ENCODE measurements around the gene CIB1.
"Not testable (repeated sequence)": the region's sequence is repeated elsewhere in the genome, so short reads cannot be mapped to it uniquely, and the experiment has no call there.

Gene CIB1

DNA sequence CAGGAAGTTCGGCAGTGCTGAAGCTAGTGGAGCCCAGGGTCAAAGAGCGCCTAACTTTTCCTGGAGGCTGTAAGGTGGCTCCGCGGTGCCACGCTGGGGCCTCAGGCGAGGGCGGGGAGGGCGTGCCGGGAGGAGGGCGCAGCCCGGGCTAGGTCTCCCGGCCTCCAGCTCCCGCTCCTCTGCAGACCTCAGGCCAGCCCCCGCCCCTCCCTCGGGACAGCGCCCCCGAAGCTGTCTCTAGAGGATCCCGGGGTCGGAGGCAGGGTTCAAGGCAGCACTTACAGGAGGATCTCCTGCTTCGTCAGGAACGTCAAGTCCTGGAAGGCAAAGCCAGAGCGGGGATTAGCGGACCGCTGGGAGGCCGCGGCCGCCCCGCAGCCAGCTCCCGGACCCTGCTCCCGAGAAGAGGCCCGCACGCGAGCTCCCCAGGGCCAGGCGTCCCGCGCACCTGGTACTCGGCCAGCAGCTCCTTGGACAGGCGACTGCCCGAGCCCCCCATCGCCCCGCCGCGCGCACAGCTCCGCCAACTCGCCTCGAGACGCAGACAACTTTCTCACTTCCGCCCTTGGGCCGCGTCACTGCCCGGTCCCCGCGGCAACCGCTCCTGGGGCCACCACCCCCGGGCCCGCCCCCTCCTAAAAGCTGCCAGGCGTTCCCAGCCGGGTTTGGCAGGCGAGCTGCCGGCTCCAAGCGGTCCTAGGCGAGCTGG lies at the start of gene CIB1:
Gene CIB1 (minus strand): TSS at position 555 of the 709 bp plus-strand sequence. CDS start 56 bp downstream, at position 499.
- DNase-seq = peak; percentile 60

DNA sequence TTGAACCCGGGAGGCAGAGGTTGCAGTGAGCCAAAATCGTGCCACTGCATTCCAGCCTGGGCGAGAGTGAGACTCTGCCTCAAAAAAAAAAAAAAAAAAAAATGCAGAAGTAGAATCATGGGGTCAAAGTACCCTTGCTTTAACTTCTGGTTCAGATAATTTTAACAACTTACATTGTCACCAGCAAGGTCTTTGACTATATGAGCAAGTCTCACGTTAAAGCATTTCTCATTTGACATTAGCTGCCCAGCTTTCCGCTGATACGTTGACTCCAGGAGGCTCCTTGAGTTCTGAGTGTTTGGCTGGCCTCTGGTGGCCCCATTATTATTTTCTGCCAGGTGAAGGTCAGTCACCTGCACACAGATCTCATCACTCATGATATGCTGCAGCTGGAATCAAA lies 47.9 kb upstream of the CIB1 start:
- not testable (repeated sequence) for DNase-seq

DNA sequence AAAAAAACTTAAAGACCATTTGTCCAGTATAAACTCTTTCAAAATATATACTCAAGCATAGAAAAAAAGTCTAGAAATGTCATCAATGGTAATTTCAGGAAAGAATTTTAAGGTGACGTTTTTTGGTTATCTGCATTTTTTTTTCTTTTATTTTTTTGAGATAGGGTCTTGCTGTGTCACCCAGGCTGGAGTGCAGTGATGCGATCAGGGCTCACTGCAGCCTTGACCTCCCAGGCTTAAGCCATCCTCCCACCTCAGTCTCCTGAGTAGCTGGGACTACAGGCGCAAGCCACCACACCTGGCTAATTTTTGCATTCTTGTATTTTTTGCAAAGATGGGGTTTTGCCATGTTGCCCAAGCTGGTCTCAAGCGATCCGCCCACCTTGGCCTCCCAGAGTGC lies 47.0 kb upstream of the CIB1 start:
- not testable (repeated sequence) for DNase-seq

DNA sequence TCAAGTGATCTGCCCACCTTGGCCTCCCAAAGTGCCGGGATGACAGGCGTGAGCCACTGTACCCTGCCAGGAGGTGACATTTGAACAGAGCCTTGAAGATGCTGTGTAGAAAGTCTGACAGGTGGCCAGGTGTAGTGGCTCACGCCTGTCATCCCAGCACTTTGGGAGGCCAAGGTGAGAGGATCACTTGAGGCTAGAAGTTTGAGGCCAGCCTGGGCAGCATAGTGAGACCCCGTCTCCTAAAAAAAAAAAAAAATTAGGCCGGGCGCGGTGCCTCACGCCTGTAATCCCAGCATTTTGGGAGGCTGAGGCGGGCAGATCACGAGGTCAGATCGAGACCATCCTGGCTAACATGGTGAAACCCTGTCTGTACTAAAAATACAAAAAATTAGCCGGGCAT lies 44.7 kb upstream of the CIB1 start:
- not testable (repeated sequence) for DNase-seq

DNA sequence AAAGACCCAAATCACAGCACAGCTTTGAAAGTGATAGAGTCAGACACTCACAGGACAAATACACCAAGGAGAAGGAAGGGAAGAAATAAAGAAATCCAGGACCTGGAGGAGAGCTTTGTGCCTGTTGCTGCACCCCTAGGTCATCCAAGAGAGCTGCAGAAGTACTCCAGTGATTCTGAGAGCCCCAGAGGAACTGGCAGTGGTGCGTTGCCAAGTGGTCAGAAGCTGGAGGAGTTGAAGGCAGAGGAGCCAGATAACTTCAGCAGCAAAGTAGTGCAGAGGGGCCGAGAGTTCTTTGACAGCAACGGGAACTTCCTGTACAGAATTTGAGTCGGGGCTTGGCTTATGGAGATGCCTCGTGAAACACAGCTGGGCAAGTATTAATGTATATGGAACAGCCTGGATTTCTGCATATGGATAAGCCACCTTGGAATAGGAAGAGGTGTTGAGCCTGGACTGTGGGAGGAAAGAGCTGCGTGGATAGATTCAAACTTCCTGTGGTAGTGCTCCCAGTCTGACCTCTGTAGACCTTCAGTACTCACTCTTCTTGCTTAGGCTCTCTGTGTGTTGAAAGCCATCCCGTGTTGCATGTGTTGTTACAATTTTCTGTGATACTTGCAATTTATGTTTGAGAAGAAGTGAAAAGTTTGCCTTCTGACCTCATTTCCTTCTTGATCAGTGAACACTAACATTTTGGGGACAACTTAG lies 37.9 kb upstream of the CIB1 start:
- no peak for DNase-seq

DNA sequence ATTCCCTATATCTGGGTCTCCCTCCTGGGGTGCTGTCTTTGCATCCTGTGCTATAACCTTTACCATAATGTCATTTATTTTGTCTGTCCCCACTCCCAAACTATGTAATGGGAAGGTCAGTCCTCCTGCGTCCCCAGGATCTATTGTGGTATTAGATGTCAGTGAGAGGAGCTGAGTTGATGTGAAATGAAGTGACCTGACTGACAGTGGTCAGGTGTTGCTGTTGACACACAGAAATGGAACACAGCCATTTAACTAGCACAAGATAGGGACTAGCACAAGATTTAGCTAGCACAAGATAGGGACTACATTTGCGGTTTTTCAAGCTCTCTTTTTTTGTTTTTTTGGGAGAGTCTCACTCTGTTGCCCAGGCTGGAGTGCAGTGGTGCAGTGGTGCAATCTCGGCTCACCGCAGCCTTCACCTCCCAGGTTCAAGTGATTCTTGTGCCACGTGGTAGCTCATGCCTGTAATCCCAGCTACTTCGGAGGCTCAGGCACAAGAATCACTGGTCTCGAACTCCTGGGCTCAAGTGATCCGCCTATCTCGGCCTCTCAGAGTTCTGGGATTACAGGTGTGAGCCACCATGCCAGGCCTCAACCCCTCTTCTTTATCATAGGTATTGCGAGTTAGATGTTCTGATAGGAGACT lies 36.9 kb upstream of the CIB1 start:
- DNase-seq = no peak

DNA sequence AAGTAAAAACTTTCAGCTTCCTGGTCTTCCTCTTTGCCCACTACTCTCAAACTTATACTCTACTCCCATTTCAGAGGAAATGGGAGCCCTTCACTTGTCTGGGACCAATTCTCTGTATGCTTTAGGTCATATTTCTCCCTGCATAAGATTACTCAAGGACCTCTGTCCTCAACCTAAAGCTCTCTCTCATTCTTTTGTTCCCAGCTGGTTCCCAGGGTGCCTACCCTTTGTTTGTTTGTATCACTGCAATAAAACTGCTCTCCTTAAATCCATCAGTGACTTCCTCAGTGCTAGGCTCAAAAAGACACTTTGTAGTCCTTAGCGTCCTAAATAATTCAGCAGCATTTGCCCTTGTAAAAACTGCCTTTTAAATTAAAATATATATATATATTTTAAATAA lies 34.7 kb upstream of the CIB1 start:
- no peak for DNase-seq

DNA sequence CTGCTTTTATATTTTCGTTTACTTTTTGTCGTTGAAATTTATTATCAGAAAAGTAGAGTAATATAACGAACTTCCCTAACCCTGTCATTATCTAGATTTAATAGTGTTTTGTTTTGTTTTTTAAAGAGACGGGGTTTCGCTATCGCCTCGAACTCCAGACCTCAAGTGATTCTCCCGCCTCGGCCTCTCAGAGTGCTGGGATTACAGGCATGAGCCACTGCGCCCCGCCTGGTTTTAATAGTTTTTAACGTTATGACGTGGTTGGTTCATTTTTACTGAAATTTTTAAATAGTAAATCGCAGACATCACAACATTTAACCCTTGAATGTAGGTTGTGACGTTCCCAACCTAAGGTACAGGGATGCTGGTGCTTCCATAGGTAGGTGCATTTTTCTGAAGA lies 32.7 kb upstream of the CIB1 start:
- no peak for DNase-seq

DNA sequence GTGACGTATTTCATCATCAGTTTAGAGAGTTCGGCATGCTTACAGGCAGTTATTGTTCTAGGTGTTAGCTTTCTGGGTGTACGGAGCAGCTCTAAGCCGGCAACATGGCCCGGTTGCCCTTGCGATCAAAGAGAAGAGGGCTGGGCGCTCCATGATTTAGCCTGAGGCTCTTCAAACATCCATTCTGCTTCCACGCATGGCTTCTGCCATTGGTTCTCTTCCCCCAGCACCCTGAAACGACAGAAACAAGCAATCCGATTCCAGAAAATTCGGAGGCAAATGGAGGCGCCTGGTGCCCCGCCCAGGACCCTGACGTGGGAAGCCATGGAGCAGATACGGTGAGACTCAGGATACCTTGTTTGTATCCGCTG lies 32.3 kb upstream of the CIB1 start:
- no peak for DNase-seq

DNA sequence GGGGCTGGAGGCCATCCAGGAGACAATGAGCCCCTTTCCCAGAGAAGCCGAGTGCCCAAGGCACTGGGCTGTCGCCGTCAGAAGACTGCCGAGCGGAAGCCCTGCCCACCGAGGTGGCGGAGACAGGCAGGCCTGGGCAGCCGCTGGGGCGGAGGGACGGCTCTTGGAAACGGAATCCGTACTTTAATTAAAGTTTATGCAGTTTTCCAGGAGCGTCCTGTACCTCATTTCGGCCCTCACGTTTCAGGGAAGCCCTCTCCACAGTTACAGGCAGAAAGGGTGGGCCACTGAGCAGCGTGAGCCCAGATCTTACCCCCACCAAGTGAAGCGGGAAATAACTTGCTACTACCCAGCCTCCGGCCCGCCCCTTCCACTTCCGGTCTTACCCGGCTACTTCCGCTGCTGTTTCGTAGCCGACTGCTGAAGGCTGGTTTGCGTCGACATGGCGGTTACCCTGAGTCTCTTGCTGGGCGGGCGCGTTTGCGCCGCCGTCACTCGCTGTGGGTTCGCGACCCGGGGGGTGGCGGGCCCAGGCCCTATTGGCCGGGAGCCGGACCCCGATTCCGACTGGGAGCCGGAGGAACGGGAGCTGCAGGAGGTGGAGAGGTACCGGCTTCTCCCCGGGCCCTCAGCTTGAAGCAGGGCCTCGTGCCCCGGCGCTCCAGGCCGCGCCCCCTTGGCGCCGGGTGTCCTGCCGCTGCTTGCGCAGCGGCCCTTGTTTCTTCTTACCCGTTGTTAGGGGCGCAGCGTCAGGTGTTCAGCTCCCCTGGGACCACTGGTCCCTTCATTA lies 31.7 kb upstream of the CIB1 start, which contains the start of gene NGRN:
Gene NGRN (plus strand): TSS at position 402 of the 790 bp plus-strand sequence. CDS start 41 bp downstream, at position 443.
- DNase-seq = peak; percentile 52

DNA sequence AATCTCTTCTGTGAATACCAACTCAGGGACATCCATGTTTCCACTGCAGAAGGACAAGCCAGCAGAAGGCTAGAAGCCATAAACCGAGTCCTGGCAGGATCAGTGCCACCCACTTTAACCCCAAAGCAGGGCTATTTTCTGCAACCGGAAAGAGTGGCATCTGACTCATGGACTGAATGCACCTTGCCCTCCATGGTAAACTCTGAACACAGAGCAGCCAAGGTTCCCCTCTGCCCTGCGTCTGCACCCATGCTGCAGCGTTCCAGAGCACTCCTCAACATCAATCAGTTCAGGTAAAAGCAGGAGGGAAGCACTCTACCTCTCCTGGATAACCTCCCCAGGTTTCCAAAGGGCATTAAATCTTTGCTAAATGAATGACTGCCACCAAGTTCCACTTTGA lies 30.9 kb upstream of the CIB1 start:
- DNase-seq = no peak

DNA sequence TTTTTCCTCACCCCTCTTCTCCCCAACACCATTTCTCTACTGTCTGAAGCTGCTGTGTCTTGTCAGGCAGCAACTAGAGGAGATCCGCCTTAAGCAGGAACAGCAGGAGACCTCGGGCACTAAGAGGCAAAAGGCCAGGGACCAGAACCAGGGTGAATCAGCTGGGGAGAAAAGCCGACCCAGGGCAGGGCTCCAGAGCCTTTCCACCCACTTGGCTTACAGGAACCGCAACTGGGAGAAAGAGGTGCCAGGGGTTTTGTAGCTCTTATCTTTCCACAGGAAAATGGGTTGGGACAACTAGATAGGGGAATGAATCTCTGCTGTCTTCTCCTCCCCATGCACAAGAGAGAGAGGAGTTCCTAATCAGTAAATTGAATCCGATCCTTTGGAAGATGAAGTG lies 28.7 kb upstream of the CIB1 start:
- no peak for DNase-seq

DNA sequence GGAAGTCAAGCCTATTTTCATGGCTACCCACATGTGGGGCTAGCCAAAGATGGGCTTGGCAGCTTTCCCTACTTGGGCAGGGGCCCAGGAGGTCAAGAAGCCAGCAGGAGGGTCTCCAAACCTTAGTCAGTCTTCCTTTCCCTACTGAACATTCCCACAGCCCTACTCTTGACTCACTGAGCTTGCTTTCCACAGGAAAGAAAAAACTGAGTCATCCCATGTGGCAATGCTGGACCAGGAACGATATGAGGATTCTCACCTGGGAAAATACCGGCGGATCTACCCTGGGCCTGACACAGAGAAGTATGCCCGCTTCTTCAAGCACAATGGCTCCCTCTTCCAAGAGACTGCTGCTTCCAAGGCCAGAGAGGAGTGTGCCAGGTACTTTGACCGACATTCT lies 28.1 kb upstream of the CIB1 start:
- DNase-seq = no peak

DNA sequence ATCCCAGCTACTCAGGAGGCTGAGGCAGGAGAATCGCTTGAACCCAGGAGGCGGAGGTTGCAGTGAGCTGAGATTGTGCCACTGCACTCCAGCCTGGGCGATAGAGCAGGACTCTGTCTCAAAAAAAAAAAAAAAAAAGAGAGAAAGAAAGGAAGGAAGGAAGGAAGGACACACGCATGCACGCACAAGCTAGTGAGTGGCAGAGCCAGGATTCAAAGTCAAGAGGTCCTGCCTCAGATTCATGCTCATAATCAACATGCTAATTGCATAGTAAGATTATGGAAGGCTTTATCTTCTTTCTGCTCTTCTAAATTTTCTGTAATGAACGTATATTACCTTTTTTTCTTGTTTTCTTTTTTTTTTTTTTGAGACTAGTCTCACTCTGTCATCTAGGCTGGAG lies 27.0 kb upstream of the CIB1 start:
- not testable (repeated sequence) for DNase-seq

DNA sequence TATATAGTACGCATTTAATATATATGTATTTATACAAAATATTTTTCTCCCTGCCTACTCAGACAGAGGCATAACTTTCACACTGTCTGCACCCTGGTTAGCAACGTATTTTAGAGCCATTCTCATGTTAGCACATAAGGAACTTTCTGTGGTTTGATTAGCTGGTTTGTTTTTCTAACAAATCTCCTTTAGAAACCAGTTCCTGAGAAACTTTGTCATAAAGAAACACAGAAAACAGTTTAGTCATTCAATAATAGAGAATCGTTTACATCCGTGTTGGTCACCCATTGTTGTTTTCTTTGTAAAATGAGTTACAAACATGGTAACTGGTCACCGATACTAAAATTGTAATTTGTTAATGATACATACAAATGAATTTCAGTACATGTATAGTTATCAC lies 25.8 kb upstream of the CIB1 start:
- no peak for DNase-seq

DNA sequence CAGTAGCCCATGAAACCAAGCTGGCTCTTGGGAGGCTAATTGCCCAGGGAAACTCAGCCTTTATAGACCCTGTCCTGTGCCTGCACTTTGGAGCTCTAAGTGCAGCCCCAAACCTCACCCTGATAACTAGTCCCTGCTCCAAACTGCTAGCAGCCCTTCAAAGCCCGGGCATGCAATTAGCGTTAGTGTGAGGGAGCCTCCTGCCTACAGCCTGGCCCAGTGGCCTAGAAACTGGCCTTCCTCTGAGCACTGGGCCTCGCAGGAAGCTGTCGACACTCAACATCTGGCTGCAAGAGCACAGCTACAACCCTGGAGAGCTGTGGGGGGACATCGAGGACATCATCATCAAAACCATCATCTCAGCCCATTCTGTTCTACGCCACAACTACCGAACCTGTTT lies 24.0 kb upstream of the CIB1 start:
- no peak for DNase-seq

DNA sequence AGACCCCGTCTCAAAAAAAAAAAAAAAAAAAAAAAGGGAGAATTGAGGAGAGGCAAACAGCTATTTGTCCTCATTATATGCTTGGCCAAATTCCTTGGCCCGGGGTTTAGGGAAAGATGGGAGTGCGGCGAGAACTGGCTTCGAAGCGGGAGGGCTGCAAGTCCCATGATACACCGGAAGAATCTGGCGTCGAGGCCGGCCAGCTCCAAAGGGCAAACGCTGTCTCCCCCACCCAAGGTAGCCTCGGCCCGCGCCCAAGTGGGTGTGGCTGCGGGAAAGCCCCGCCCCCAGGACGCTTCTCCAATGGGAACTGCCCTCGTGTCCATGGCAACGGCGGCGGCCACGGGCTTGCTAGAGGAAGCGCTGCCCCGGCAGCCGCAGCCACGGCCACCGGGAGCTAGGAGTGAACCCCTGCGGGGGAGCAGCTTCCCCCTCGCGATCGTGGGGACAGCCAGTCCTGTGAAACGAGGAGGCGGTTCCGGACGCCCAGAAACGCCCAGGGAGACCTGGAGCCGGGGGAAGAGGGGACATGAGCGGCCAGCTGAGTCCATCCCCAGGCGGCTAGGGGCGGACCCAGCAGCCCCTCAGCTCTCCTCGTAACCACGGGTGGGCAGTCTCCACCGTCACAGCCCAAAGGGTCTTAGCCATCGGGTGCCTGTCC lies 15.6 kb upstream of the CIB1 start, which contains the start of gene TTLL13:
Gene TTLL13 (plus strand): TSS at position 354 of the 661 bp plus-strand sequence. CDS start 1,075 bp downstream, outside the sequence.
- DNase-seq = peak; percentile 12

DNA sequence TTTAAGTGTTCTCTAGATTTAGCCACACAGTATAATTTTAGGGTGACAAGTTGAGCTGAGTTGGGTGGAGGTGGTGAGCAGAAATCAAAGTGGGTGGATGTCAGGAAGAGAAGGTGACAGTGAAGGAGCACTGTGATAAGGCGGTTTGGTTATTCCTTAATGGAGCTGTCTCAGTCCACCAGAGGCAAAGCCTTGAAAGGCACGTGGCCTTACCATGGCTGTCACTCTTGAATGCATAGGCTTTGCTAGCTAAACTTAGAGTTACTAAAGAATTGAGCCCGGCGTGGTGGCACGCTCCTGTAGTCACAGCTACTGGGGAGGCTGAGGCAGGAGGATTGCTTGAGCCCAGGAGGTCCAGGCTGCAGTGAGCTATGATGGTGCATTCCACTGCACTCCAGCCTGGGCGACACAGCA lies 15.1 kb upstream of the CIB1 start:
- DNase-seq = no peak

DNA sequence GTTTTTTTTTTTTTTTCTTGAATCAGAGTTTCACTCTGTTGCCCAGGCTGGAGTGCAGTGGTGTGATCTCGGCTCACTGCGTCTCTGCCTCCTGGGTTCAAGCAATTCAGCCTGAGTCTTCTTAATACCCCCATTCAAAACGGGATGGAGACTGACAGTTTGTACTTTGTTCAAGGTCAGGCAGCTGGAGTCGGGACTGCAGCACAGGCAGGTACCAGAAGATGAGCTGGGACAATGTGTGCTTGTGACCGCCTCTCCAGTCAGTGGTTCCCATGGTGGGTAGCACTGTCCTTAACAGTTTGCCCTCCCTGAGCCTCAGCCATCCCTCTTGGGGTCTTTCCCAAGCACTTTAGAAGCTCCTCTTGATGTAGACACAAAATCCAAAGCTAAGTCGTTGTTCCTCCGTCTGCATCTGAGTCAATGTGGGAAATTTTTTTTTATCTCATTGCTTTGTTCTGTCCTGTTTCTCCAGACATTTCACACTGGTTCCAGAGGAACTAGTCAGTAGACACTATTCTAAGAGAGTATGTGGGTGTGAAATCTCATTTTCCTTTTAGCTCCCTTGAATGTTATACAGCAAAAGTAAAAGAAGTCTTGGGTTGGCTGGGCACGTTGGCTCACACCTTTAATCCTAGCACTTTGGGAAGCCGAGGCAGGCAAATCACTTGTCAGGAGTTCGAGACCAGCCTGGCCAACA lies 10.3 kb upstream of the CIB1 start:
- DNase-seq = no peak

DNA sequence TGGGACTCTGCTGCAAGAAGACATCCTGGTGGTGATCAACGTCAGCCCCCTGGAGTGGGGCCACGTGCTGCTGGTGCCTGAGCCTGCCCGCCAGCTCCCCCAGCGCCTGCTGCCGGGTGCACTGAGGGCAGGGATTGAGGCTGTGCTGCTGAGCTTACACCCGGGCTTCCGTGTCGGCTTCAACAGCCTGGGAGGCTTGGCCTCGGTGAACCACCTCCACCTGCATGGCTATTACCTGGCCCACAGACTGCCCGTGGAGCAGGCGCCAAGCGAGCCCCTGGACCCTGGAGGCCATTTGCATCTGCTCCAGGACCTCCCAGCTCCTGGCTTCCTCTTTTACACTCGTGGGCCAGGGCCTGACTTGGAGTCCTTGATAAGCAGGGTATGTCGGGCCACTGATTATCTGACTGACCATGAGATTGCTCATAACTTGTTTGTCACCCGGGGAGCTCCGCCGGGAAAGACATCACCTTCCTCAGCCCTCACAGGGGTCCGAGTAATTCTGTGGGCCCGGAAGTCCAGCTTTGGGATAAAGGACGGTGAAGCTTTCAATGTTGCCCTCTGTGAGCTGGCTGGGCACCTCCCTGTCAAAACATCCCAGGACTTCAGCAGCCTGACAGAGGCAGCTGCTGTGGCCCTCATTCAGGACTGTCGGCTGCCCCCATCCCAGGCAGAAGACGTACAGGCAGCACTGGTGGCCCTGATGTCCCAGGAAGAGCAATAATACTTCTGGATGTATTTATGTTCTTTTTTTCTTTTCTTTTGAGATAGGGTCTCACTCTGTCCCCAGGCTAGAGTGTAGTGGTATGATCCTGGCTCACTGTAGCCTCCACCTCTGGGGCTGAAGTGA lies 7.8 kb upstream of the CIB1 start:
- DNase-seq = no peak

DNA sequence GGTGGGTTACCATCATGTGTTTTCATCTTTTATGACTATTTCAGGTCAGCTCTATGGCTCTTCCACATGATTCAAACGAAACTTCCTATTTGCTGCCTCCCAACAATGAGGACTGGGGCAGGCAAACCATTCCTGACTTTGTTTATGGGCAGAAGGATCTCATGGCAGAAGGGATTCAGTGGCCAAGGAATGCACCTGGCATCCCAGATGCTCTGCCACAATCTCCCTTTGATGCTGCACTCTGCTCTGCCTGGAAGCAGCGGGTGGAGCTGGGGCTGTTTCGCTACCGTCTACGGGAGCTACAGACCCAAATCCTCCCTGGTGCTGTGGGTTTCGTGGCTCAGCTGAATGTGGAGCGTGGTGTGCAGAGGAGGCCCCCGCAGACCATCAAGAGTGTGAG lies 7.1 kb upstream of the CIB1 start:
- DNase-seq = no peak
